H1 (cell line): ENCODE data around the gene THRB. TPM values are rescaled to one million over a fixed set of nuclear protein-coding genes. Genes with fewer than 3 reads are reported as not detected.

Source experiments
- BRCA1 ChIP-seq: IDR thresholded peaks from 2 replicates; pipeline ENCODE4 v1.6.1; 2012; ENCODE audit warnings: low read depth, low read length, improper control_type of control experiment
- CHD2 ChIP-seq: IDR thresholded peaks from 2 replicates; pipeline ENCODE4 v1.6.1; 2012; ENCODE audit warnings: low read length, improper control_type of control experiment
- SRF ChIP-seq: IDR thresholded peaks from 2 replicates; pipeline ENCODE4 v1.6.1; 2011; ENCODE audit warnings: mild to moderate bottlenecking, low read depth, low read length, moderate library complexity
- ZNF274 ChIP-seq: IDR thresholded peaks from 2 replicates; pipeline ENCODE4 v1.7.0; 2012; ENCODE audit warnings: low read length, borderline replicate concordance; ENCODE audit errors: extremely low read depth
- polyA plus RNA-seq, 7 experiments: library from polyadenylated mRNA; depleted of rRNA in 3 of 7; stranded (reverse) in 5 of 7; unstranded in 2 of 7; fragments of >200 nt in 5 of 7; fragments of 200-250 nt in 2 of 7; gene quantifications; 1 replicate in 5 of 7; 2 replicates in 1 of 7; 4 replicates in 1 of 7; pipeline versions ENCODE4 v1.2.1 to v1.2.3, GENCODE V29; 2011 to 2013; ENCODE audit warnings: missing spikeins in 2 of 7, mixed read lengths in 2 of 7
- total RNA-seq: library from RNA; stranded (reverse); fragmentation: NEBNext Ultra II Directional; extraction: Animal tissue kit (Norgen Biotek cat#: 25700); gene quantifications from 2 replicates; pipeline ENCODE4 v1.2.1, GENCODE V29; 2021
- TF ChIP-seq, protein P1 (sequence below): IDR thresholded peaks from 2 replicates; pipeline ENCODE4 v1.6.1; 2012; ENCODE audit warnings: inconsistent platforms

THRB gene
- total and polyA plus RNA-seq, 2 of the 8 experiments (the other 6 are each of a cell fraction or from before 2014, with no cell fraction given) = 0.98 to 3.9 TPM

- no peak for TF ChIP-seq SRF
- TF ChIP-seq, protein P1, sequence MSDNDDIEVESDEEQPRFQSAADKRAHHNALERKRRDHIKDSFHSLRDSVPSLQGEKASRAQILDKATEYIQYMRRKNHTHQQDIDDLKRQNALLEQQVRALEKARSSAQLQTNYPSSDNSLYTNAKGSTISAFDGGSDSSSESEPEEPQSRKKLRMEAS = no peak
- no peak for TF ChIP-seq CHD2
- no peak for TF ChIP-seq BRCA1
- no peak for TF ChIP-seq ZNF274
Observed at GRCh38 chr3:24401090-24401810, 93.4 kb downstream of the THRB start (continued).
